CD4-positive, alpha-beta T cell treated with Interleukin-6 at 100 ng/mL for 8 hours (primary cell): ENCODE data around the gene KCNQ5.
"Not testable (repeated sequence)": the region's sequence is repeated elsewhere in the genome, so short reads cannot be mapped to it uniquely, and the experiment has no call there.

Source experiments
- DNase-seq: peaks from one replicate; pipeline ENCODE4 v3.0.0-alpha.2; 2020; ENCODE audit warnings: mixed read lengths, low spot score

The KCNQ5 gene

GRCh38 chr6:72621291-72622093 lies at the start of gene KCNQ5:
KCNQ5 (plus strand) TSS chr6:72622064.
- no peak for DNase-seq

DNA sequence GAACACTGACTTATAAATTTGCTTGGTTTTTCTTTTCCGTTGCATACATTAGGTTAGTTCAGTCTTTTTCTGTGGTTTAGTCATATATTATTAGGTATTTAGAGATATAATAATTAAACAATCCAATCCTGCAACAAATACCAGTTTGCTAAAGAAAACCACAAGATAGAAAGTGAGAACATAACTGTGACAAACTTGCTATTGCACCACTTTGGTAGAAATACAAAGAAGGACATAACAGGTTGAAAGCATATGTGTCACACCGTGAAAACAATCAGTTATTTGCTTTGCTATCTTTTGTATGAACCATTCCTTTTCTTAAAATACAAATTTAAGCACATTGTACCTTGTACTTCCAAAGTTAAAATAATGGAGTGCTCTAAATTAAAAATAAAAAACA lies 42.0 kb upstream of the KCNQ5 start:
- DNase-seq = no peak

DNA sequence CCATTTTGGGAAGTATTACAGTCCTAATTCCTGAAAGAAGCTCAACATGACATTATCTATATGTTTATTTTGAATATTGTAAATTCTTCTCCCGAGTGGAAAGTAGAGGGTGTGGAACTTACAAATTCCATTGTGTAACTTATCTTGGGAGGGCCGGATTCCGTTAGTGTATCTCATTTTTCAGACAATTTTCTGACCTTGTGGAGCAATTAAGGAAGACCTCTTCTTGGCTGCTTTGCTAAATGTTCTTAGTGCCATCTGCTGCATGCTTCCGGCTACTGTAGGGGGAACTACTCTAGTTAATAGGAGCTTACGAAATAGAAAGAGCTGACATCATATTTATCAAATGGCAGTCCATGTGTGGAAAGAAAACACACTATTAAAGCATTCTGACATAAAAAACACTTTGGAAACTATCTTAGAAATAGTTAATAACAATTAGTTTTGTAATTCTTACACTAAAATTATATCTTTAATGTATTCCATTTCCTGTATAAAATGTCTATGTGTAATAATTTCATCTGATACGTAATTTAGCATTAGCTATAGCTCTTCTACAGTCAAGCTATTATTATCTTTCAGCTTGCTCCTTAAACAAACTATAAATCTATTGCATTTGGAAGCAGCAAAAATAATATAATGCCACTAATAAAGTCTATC lies 41.5 kb upstream of the KCNQ5 start:
- no peak for DNase-seq

DNA sequence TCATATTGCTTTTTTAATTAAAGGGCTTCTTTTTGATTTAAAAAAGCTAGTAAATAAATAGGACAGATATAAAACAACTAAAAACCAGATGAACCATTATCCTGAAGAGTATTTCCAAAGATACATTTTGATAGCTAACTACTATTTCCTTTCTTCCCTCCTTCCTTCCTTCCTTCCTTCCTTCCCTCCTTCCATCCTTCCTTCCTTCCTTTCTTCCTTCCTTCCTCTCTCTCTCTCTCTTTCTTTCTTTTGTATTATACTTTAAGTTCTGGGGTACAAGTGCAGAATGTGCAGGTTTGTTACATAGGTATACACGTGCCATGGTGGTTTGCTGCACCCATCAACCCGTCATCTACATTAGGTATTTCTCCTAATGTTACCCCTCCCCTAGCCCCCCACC lies 40.9 kb upstream of the KCNQ5 start:
- not testable (repeated sequence) for DNase-seq

GRCh38 chr6:72588155-72588554 lies 33.7 kb upstream of the KCNQ5 start:
- no peak for DNase-seq

DNA sequence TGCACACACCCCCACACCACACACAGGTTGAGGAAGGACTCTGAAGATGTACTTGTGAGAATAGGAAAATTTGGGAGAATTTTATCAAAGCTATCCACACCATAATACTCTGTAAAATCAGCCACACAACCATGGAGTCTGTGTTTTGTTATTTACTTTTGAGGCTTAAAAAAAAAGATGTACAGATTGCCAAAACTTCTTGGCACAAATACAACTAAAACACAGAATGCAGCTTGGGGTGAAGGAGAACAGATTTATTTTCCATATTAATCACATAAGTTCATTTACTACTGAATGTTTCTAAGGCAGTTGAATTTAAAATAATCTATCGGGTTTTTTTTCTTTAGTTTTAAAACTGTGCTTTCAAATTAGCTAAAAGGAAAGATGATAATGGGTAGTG lies 32.8 kb upstream of the KCNQ5 start:
- DNase-seq = no peak

- no peak for DNase-seq
Measured at GRCh38 chr6:72595812-72596211, 26.1 kb upstream of the KCNQ5 start.

DNA sequence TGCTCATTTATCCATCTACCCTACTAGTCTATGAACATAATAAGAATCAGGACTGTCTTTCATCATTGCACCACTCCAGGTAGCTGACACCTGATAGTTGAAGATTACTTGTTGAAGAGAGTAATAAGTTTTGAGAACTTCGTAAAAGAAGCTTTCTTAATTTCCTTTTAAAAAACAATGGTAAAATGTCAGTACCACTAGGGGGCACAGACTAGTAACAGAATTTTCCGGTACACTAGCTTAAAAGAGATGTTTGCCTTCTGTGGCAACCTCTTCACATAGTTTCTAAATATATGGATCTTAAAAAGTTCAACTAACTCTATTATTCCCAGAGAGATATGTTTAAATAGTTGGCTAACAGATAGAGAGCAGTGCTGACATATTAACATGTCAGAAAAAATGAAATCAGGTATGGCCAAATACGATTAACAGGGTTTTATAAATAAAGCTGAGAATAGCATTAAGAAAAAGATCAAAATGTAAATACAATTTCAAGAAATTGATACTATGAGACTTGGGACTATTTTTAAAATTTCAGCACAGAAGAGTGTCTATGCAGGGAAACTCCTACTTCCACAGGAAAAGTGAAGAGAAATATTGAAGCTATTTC lies 5.4 kb upstream of the KCNQ5 start:
- DNase-seq = peak; percentile 39

- no peak for DNase-seq
Measured at GRCh38 chr6:72617721-72618120, 4.1 kb upstream of the KCNQ5 start.

DNA sequence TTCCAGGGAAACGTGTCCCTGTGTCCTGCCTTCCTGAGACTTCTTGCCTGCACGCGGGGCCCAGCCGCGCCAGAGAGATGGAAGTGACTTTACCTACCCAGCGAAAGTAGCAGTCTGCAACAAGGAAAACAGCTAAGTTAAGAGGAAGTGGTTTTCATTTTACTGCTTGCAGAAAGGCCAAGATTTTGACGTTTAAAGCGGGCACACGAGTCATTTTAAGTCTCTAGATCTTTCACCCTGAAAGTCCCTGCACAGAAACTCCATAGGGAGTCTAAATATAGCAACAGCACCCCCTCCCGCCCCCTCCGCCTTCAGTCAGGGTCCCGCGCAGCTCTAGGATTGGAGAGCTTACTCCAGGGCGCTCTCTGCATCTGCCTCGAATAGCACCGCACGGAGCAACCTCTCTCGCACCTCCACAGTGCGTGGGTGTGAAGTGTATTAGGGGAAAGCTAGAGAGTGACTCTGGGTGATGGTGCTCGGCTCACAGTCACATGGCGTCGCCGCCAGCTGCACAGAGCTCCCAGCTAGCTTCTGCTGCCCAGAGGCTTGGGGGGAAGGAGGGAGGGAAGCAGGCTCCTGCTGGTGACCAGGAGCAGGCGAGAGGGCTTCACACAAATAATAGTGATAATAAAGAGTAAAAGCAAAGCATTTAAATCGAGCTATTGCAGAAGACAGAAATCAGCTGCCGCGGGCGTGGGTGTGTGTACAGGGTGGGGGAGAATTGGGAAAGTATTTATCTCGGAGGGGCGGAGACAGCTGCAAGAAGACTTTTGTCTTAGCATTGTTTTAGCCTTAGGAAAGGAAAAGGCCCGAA lies 1.8 kb upstream of the KCNQ5 start:
- DNase-seq = peak; percentile 59

GRCh38 chr6:72620871-72621290 lies 983 bp upstream of the KCNQ5 start:
- peak; percentile 2 for DNase-seq

DNA sequence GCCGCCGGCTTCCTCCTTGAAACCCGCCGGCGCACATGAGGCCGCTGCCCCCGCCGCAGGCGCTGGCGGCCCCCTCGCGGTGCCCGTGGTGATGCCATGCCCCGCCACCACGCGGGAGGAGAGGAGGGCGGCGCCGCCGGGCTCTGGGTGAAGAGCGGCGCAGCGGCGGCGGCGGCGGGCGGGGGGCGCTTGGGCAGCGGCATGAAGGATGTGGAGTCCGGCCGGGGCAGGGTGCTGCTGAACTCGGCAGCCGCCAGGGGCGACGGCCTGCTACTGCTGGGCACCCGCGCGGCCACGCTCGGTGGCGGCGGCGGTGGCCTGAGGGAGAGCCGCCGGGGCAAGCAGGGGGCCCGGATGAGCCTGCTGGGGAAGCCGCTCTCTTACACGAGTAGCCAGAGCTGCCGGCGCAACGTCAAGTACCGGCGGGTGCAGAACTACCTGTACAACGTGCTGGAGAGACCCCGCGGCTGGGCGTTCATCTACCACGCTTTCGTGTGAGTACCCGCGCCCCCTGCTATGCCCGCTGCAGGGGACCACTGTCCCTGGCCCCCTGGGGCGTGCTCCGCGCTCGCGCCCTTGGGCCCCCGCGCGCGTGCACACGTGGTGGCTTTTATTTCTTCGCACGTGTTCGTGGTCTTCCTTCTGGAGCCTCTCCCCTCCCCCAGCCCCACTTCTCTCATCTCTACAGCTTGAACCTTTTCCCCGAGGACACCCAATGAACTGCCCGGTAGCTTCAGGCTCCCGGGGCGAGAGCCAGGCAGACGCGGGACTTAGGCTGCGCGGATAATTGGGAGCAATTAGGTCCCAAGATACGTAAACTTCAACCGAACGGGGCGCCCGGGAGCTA lies 453 bp downstream of the KCNQ5 start:
- peak; percentile 45 for DNase-seq

GRCh38 chr6:72623808-72624207 lies 1.9 kb downstream of the KCNQ5 start:
- DNase-seq = no peak

GRCh38 chr6:72624557-72625160 lies 2.8 kb downstream of the KCNQ5 start:
- peak; percentile 6 for DNase-seq

DNA sequence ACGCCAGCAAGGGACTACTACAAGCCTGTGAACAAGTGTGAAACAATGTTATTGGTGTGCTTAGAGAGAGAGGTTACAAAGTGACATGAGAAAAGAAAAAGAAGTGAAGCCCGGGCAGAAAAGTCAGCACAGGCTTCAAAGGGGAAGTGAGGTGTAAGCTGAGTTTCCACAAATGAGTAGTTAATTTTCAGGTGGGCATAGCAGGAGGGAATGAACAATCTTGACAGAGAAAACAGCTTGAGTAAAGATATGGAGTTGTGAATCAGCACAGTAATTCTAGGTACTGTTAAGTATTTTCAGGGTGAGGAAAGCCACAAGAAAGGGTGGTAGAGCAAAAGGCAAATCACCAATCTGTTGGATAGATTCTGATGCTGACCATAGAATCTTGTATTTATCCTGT lies 4.3 kb downstream of the KCNQ5 start:
- no peak for DNase-seq

GRCh38 chr6:72627539-72627938 lies 5.7 kb downstream of the KCNQ5 start:
- DNase-seq = no peak

- no peak for DNase-seq
Measured at GRCh38 chr6:72631480-72631879, 9.6 kb downstream of the KCNQ5 start.

DNA sequence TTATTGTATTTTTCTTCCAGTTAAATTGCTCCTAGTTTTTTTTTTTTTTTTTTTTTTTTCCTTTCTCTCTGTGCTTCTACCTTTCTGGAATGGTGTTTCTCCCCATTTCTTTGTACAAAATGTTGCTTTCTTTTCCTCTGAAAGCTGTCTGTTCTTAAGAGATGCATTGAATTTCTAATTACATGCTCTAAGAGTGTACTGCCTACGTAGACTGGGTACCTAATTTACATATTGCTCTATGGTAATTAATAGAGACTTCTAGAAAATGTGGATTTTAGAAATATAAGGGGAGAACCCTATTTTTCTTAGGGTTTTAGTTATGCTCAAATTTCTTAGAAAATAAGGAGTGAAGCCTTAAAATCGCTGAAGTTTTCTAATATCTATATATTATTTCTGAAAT lies 13.8 kb downstream of the KCNQ5 start:
- DNase-seq = no peak

- no peak for DNase-seq
Measured at GRCh38 chr6:72636215-72636614, 14.4 kb downstream of the KCNQ5 start.

DNA sequence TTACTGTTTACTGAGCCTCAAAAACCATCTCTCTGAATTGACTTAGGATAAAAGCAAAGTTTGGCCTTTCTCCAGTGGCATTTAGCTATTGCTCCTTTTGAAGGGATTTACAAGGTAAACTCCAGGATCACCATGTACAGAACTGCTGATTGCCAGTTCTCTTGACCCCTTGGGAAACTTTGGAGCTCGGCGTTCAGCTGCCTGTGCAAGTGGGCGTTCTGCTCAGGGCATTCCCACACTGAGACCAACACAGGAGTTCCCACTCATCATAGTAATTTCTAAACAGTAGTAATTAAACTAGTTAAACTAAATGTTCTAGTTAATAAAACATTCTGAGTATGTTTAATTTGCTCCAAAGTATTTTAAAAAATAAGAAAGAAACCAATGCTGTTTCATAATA lies 14.9 kb downstream of the KCNQ5 start:
- DNase-seq = no peak
